WTC11 (cell line): ENCODE measurements around the gene ARL6. TPM values are rescaled to one million over a fixed set of nuclear protein-coding genes. Genes with fewer than 3 reads are reported as not detected.

ENCODE experiments used
- ATAC-seq: fragments of 200-7000 bp; cut with Tn5 transposase; 2 replicates; pipeline ENCODE4 v1.10.0; 2021; ENCODE audit warnings: mild to moderate bottlenecking, moderate library complexity
- CTCF ChIA-PET: fragments of 300-600 bp; sonication (Branson Sonifier 250); formaldehyde crosslinking; loops from one replicate; lab custom pipeline; 2021; ENCODE audit warnings: antibody characterized with exemption; lab: Charles Lee
- POLR2A ChIA-PET: fragments of 350-600 bp; sonication (Branson Sonifier 250); formaldehyde crosslinking; loops from one replicate; lab custom pipeline; 2021; ENCODE audit warnings: antibody characterized with exemption; lab: Charles Lee
- DNase-seq: peaks from one replicate; pipeline ENCODE4 v3.0.0; 2021; ENCODE audit warnings: low spot score
- H3K27ac Mint-ChIP-seq: 2 replicates; pipeline ENCODE4 v1.8.0; 2021; ENCODE audit warnings: mixed read lengths
- H3K27me3 Mint-ChIP-seq: 2 replicates; pipeline ENCODE4 v1.8.0; 2021; ENCODE audit warnings: low read depth, mild to moderate bottlenecking, moderate library complexity, mixed read lengths
- H3K36me3 Mint-ChIP-seq: 2 replicates; pipeline ENCODE4 v1.8.0; 2021; ENCODE audit warnings: mixed read lengths
- H3K4me1 Mint-ChIP-seq: 2 replicates; pipeline ENCODE4 v1.8.0; 2022; ENCODE audit warnings: mixed read lengths
- H3K4me3 Mint-ChIP-seq: 2 replicates; pipeline ENCODE4 v1.8.0; 2021; ENCODE audit warnings: mild to moderate bottlenecking, moderate library complexity, mixed read lengths
- H3K9me3 Mint-ChIP-seq: 2 replicates; pipeline ENCODE4 v1.8.0; 2021; ENCODE audit warnings: mixed read lengths
- AR ChIP-seq: fragments of 250-450 bp; sonication (Bioruptor Pico); IDR thresholded peaks from 2 replicates; pipeline ENCODE4 v1.9.0; 2021; ENCODE audit warnings: mild to moderate bottlenecking
- ATF3 ChIP-seq: sonication (generic); formaldehyde crosslinking; conservative IDR thresholded peaks from 2 replicates; pipeline ENCODE4 v1.8.1; 2022; ENCODE audit warnings: mild to moderate bottlenecking, missing genetic modification reagents
- FOXJ3 ChIP-seq: sonication (generic); formaldehyde crosslinking; IDR thresholded peaks from 2 replicates; pipeline ENCODE4 v1.9.0; 2021; ENCODE audit warnings: missing genetic modification reagents, mild to moderate bottlenecking, borderline replicate concordance
- GRHL2 ChIP-seq: fragments of 250-450 bp; sonication (Bioruptor Pico); IDR thresholded peaks from 2 replicates; pipeline ENCODE4 v1.8.0; 2022; ENCODE audit warnings: mild to moderate bottlenecking, moderate library complexity; ENCODE audit not compliant: insufficient replicate concordance, severe bottlenecking
- HMGXB4 ChIP-seq: sonication (generic); formaldehyde crosslinking; IDR thresholded peaks from 2 replicates; pipeline ENCODE4 v1.8.1; 2023; ENCODE audit warnings: mild to moderate bottlenecking, moderate library complexity, missing genetic modification reagents
- IRF1 ChIP-seq: sonication (generic); formaldehyde crosslinking; IDR thresholded peaks from 2 replicates; pipeline ENCODE4 v1.8.0; 2023; ENCODE audit warnings: missing genetic modification reagents
- JAZF1 ChIP-seq: fragments of 250-450 bp; sonication (Bioruptor Pico); IDR thresholded peaks from 2 replicates; pipeline ENCODE4 v1.9.0; 2021; ENCODE audit warnings: moderate library complexity, mild to moderate bottlenecking, inconsistent platforms
- MAX ChIP-seq: sonication (generic); formaldehyde crosslinking; IDR thresholded peaks from 2 replicates; pipeline ENCODE4 v1.8.0; 2022; ENCODE audit warnings: mild to moderate bottlenecking, missing genetic modification reagents
- MLX ChIP-seq: sonication (generic); formaldehyde crosslinking; IDR thresholded peaks from 2 replicates; pipeline ENCODE4 v1.8.1; 2023; ENCODE audit warnings: mild to moderate bottlenecking, missing genetic modification reagents, moderate library complexity
- NFYB ChIP-seq: sonication (generic); formaldehyde crosslinking; conservative IDR thresholded peaks from 2 replicates; pipeline ENCODE4 v1.8.0; 2022; ENCODE audit warnings: low read depth, missing genetic modification reagents
- NR3C1 ChIP-seq: sonication (generic); formaldehyde crosslinking; conservative IDR thresholded peaks from 2 replicates; pipeline ENCODE4 v1.8.1; 2023; ENCODE audit warnings: low read depth, mild to moderate bottlenecking, missing genetic modification reagents
- PRDM15 ChIP-seq: sonication (generic); formaldehyde crosslinking; IDR thresholded peaks from 2 replicates; pipeline ENCODE4 v1.8.0; 2022; ENCODE audit warnings: missing genetic modification reagents
- SOX15 ChIP-seq: fragments of 250-450 bp; sonication (Bioruptor Pico); IDR thresholded peaks from 2 replicates; pipeline ENCODE4 v1.9.0; 2021; ENCODE audit warnings: mild to moderate bottlenecking
- TEAD1 ChIP-seq: sonication (generic); formaldehyde crosslinking; IDR thresholded peaks from 2 replicates; pipeline ENCODE4 v1.8.0; 2022; ENCODE audit warnings: mild to moderate bottlenecking, missing genetic modification reagents
- ZBTB21 ChIP-seq: sonication (generic); formaldehyde crosslinking; IDR thresholded peaks from 2 replicates; pipeline ENCODE4 v1.8.1; 2023; ENCODE audit warnings: mild to moderate bottlenecking, missing genetic modification reagents, borderline replicate concordance
- ZNF317 ChIP-seq: sonication (generic); formaldehyde crosslinking; IDR thresholded peaks from 2 replicates; pipeline ENCODE4 v1.8.1; 2023; ENCODE audit warnings: low read depth, mild to moderate bottlenecking, moderate library complexity, missing genetic modification reagents, borderline replicate concordance
- ZNF671 ChIP-seq: fragments of 250-450 bp; sonication (Bioruptor Pico); IDR thresholded peaks from 2 replicates; pipeline ENCODE4 v1.8.0; 2021; ENCODE audit warnings: mild to moderate bottlenecking
- total RNA-seq: library from RNA; stranded (reverse); gene quantifications from 3 replicates; pipeline ENCODE4 v1.2.3, GENCODE V29; 2021

ARL6 gene
- total RNA-seq, 1 experiment from 2014 or later: 6.8 TPM

- TF ChIP-seq GRHL2 (CRISPR knock-in tag): no peak
- TF ChIP-seq NR3C1: no peak
- no peak for TF ChIP-seq TEAD1
- TF ChIP-seq JAZF1 (CRISPR knock-in tag): no peak
- TF ChIP-seq FOXJ3 (CRISPR knock-in tag): no peak
- TF ChIP-seq MLX (CRISPR knock-in tag): no peak
- no peak for TF ChIP-seq ZNF317
- TF ChIP-seq NFYB (CRISPR knock-in tag): no peak
Observed at GRCh38 chr3:97820780-97821179, 56.2 kb downstream of the ARL6 start (continued).

GRCh38 chr3:97821287-97821773 is 56.8 kb downstream of the ARL6 start:
- H3K27ac Mint-ChIP-seq: no peak overlapping the region
- H3K4me1 Mint-ChIP-seq: peaks cover 48% of the 10 kb centered on the region
- peak; percentile 66 for DNase-seq
- H3K27me3 Mint-ChIP-seq: peaks cover 29% of the 10 kb centered on the region
- CTCF ChIA-PET: interaction anchor here (0.9 to 2.1 kb wide), 10 partner anchors 9 to 508 kb away, joined by 3 to 14 read pairs (median 4); no protein-coding TSS in a partner anchor
- TF ChIP-seq AR (no peak), ZBTB21 (CRISPR knock-in tag) (no peak)
- H3K4me3 Mint-ChIP-seq: peak overlapping the region; percentile 75
- peak; percentile 47 for ATAC-seq
- H3K36me3 Mint-ChIP-seq: no peaks in the 10 kb centered on the region
- no peaks in the 10 kb centered on the region for H3K9me3 Mint-ChIP-seq
- POLR2A ChIA-PET: interaction anchor here (0.6 to 0.8 kb wide), 3 partner anchors 17 to 1080 kb away, joined by 3 to 4 read pairs (median 3); partner anchors contain the start of gene DCBLD2

GRCh38 chr3:97821774-97822358 is 57.3 kb downstream of the ARL6 start, which contains the start of gene CRYBG3:
TSS of gene CRYBG3 (plus strand) at chr3:97822011. CDS start at chr3:97822207, 196 bp downstream.
- ChIA-PET CTCF (interaction anchor here (0.6 to 2.1 kb wide), 12 partner anchors 9 to 507 kb away, joined by 3 to 14 read pairs (median 4); partner anchors contain the start of gene ARL6), POLR2A (interaction anchor here (0.6 to 0.8 kb wide), 2 partner anchors 16 to 150 kb away, joined by 3 to 4 read pairs; no protein-coding TSS in a partner anchor)
- Mint-ChIP-seq H3K4me1 (peaks cover 47% of the 10 kb centered on the region), H3K27ac (peak within 1 kb of the TSS; percentile 43), H3K9me3 (no peaks in the 10 kb centered on the region), H3K27me3 (peaks cover 29% of the 10 kb centered on the region), H3K36me3 (no peaks in the 10 kb centered on the region), H3K4me3 (peak within 1 kb of the TSS; percentile 99)
- ATAC-seq (peak; percentile 92), DNase-seq (peak; percentile 79)
- no peak for TF ChIP-seq AR
- TF ChIP-seq HMGXB4: peak; percentile 91
- no peak for TF ChIP-seq SOX15 (CRISPR knock-in tag)
- TF ChIP-seq PRDM15: no peak
- no peak for TF ChIP-seq IRF1 (CRISPR knock-in tag)
- no peak for TF ChIP-seq ATF3 (CRISPR knock-in tag)
- peak; percentile 41; the same call in 1 of the 2 replicates for TF ChIP-seq MAX (CRISPR knock-in tag)
- TF ChIP-seq ZNF671 (CRISPR knock-in tag): no peak
